Uterus (tissue), 4 donors: ENCODE data around the gene SMURF1. TPM values are rescaled to one million over a fixed set of nuclear protein-coding genes. Genes with fewer than 3 reads are reported as not detected.

Source experiments
- DNase-seq, 2 donors: peaks; one replicate each; pipeline ENCODE4 v3.0.0-alpha.2; 2019 to 2020
- H3K27ac ChIP-seq, 2 donors: fragments of 200-600 bp; sonication (generic); 1 replicate in 1 of 2; 2 replicates in 1 of 2; pipeline ENCODE4 v1.5.1; 2016 to 2018
- H3K27me3 ChIP-seq, 2 donors: fragments of 200-600 bp; sonication (generic); one replicate each; pipeline ENCODE4 v1.5.1; 2018 to 2019; ENCODE audit warnings: control low read depth in 1 of 2
- H3K36me3 ChIP-seq, 2 donors: fragments of 200-600 bp; sonication (generic); one replicate each; pipeline ENCODE4 v1.5.1; 2019; ENCODE audit warnings: control low read depth in 1 of 2
- H3K4me1 ChIP-seq, 2 donors: fragments of 200-600 bp; sonication (generic); one replicate each; pipeline ENCODE4 v1.5.1; 2018 to 2019; ENCODE audit warnings: control low read depth in 1 of 2
- H3K4me3 ChIP-seq, 2 donors: fragments of 200-600 bp; sonication (generic); 1 replicate in 1 of 2; 2 replicates in 1 of 2; pipeline ENCODE4 v1.5.1; 2018 to 2019; ENCODE audit warnings: mild to moderate bottlenecking in 1 of 2
- H3K9me3 ChIP-seq, 2 donors: fragments of 200-600 bp; sonication (generic); one replicate each; pipeline ENCODE4 v1.5.1; 2019; ENCODE audit warnings: control low read depth in 1 of 2
- POLR2A ChIP-seq, 2 donors: fragments of 450-650 bp; IDR thresholded peaks; one replicate each; pipeline ENCODE4 v1.6.1; 2016; ENCODE audit warnings: antibody characterized with exemption in 2 of 2, mild to moderate bottlenecking in 1 of 2, moderate library complexity in 1 of 2
- intact Hi-C: fragments of 100-400 bp; cut with DNase I; formaldehyde crosslinking; loops from one replicate; pipeline ENCODE4 v1.15.1; 2023; ENCODE audit warnings: low total_unique reads
- total RNA-seq, 4 donors: library from RNA; depleted of rRNA in 3 of 4; stranded (reverse); fragments of >200 nt in 3 of 4; gene quantifications; one replicate each; pipeline versions ENCODE4 v1.1.0 to v1.2.4, GENCODE V29; 2014 to 2023
- TF ChIP-seq, protein P1 (sequence below), 4 experiments: fragments of 200-600 bp in 2 of 4; fragments of 450-650 bp in 2 of 4; sonication (generic) in 2 of 4; IDR thresholded peaks; one replicate each; pipeline ENCODE4 v1.5.1; 2016 to 2019; ENCODE audit warnings: antibody characterized with exemption in 4 of 4, mild to moderate bottlenecking in 2 of 4, moderate library complexity in 1 of 4
- donor health status: DM: yes; HTN: yes; CAD: no.

Gene SMURF1
- total RNA-seq, 4 donors from 2014 or later: 14.4 to 39.5 (median 26.2) TPM

DNA sequence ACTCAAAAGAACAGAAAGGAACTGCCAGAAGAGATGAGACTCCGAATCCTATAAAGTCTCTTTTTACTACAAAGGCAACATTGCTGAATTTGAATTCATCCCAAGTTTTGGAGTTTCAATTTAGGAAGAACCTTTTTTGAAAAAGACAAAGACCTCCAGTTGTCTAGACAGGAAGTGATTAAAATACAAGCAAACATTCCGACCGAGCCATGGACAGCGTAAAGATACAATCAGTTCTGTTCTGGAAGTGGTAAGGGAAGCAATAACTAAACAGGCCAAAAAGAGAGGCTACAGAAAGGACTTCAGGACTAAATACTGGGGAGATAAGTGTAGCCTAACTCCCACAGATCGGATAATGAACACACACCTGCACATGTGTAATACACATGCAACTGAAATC, 101.0 kb downstream of the SMURF1 start:
- intact Hi-C loops: no loop called here
- Histone ChIP-seq H3K36me3 (no peaks in the 10 kb centered on the region), H3K4me1 (peaks cover 0 to 7% of the 10 kb centered on the region in 2 donors), H3K4me3 (no peak overlapping the region), H3K27me3 (no peaks in the 10 kb centered on the region), H3K27ac (peak overlapping the region in 1 of 2 donors; percentile 56), H3K9me3 (no peaks in the 10 kb centered on the region)
- TF ChIP-seq POLR2A (IDR thresholded peaks at IDR 0.05): no peak
- TF ChIP-seq, protein P1, sequence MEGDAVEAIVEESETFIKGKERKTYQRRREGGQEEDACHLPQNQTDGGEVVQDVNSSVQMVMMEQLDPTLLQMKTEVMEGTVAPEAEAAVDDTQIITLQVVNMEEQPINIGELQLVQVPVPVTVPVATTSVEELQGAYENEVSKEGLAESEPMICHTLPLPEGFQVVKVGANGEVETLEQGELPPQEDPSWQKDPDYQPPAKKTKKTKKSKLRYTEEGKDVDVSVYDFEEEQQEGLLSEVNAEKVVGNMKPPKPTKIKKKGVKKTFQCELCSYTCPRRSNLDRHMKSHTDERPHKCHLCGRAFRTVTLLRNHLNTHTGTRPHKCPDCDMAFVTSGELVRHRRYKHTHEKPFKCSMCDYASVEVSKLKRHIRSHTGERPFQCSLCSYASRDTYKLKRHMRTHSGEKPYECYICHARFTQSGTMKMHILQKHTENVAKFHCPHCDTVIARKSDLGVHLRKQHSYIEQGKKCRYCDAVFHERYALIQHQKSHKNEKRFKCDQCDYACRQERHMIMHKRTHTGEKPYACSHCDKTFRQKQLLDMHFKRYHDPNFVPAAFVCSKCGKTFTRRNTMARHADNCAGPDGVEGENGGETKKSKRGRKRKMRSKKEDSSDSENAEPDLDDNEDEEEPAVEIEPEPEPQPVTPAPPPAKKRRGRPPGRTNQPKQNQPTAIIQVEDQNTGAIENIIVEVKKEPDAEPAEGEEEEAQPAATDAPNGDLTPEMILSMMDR (IDR thresholded peaks at IDR 0.05): no peak
- DNase-seq: no peak

DNA sequence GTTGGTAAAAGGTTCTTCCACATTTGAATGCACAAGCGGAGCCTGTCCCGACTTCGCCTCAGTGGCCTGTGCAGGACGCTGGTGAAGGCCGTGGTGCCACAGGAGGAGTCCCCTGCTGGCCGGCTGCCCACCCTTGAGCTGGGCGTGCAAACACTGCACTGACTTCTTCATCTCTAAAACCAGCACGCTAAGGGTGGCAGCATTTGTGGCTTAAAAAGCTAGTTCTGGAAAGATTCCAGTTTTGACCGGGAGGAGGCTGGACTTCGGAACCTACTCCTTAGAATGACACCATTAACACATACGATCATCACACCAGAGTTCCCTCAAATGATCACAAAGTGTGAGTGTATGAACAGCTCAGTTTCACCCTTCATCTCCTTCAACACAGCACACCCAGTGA, 102.4 kb downstream of the SMURF1 start:
- Histone ChIP-seq H3K4me3 (no peak overlapping the region), H3K27ac (peak overlapping the region in 1 of 2 donors; percentile 56), H3K36me3 (no peaks in the 10 kb centered on the region), H3K27me3 (no peaks in the 10 kb centered on the region), H3K9me3 (no peaks in the 10 kb centered on the region), H3K4me1 (peaks cover 0 to 7% of the 10 kb centered on the region in 2 donors)
- no peak for DNase-seq
- no peak for TF ChIP-seq POLR2A (IDR thresholded peaks at IDR 0.05)
- TF ChIP-seq, protein P1 (IDR thresholded peaks at IDR 0.05): no peak
- intact Hi-C loops: no loop called here

DNA sequence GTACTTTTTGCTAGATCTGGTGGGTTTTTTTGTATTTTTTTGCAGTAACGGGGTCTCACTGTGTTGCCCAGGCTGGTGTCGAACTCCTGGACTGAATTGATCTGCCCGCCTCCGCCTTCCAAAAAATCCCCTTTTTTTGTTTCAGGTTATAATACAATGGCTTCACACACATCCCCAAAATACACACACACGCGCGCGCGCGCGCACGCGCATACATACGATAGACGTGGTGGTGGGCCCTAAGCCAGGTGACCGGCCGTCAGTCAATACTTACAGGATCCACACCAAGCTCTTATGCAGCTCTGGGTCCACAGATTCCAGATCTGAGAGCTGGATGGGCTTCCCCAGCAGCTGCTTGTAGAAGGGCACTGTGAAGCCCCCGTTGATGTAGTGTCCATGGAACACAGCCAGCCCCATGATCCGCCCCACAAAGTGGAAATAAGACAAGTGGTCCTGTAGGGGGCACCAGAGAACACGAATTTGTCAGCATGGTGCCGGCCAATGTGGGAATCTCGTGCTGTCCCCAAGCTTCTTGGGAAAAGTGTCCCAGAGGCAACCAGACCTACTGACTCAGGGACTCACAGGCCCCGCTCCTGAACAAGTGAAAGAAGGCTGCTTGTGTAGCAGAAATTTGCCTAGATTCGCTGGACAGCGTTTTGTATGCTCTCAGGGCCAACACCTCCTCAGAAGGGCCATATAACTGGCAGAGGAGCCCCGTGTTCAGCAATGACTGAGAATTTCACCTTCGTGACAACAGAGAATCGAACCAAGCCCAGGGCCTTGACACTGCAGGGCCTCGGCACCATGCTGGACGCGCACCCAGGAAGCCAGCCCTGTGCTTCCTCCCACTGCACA, 103.6 kb downstream of the SMURF1 start:
- Histone ChIP-seq H3K27me3 (no peaks in the 10 kb centered on the region), H3K36me3 (no peaks in the 10 kb centered on the region), H3K4me1 (peaks cover 0 to 7% of the 10 kb centered on the region in 2 donors), H3K9me3 (no peaks in the 10 kb centered on the region), H3K4me3 (no peak overlapping the region), H3K27ac (peak overlapping the region; percentile 55 to 78)
- intact Hi-C loops: no loop called here
- TF ChIP-seq POLR2A (IDR thresholded peaks at IDR 0.05): peak in 1 of 2 donors; percentile 9
- TF ChIP-seq, protein P1 (IDR thresholded peaks at IDR 0.05): peak; percentile 74 to 83 (median 76)
- peak; percentile 81 to 89 for DNase-seq

DNA sequence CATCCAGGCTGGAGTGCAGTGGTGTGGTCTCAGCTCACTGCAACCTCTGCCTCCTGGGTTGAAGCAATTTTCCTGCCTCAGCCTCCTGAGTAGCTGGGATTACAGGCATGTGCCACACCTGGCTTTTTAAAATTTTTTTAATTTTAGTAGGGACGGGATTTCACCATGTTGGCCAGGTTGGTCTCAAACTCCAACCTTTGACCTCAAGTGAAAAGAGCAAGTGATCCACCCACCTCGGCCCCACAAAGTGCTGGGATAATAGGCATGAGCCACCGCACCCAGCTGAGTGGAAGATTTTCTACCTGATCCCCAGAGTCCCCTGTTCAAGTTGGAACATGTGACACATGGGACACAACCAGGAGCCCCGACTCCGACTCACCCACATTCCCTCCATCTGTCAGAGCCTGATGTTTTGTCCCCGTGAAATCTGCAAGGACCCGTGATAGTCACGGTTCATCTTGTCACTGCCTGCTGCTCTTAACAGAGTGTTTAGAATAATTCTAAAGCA, 104.5 kb downstream of the SMURF1 start:
- H3K4me1 ChIP-seq: peaks cover 0 to 7% of the 10 kb centered on the region in 2 donors
- H3K9me3 ChIP-seq: no peaks in the 10 kb centered on the region
- no peak for DNase-seq
- intact Hi-C loops: loop anchor here (10.0 kb wide), 1 partner anchor 275 kb away; no protein-coding TSS in a partner anchor
- H3K27ac ChIP-seq: no peak overlapping the region
- H3K27me3 ChIP-seq: no peaks in the 10 kb centered on the region
- no peak for TF ChIP-seq POLR2A (IDR thresholded peaks at IDR 0.05)
- TF ChIP-seq, protein P1 (IDR thresholded peaks at IDR 0.05): no peak
- no peaks in the 10 kb centered on the region for H3K36me3 ChIP-seq
- no peak overlapping the region for H3K4me3 ChIP-seq
